ENCODE data around the gene CSH2.

DNA sequence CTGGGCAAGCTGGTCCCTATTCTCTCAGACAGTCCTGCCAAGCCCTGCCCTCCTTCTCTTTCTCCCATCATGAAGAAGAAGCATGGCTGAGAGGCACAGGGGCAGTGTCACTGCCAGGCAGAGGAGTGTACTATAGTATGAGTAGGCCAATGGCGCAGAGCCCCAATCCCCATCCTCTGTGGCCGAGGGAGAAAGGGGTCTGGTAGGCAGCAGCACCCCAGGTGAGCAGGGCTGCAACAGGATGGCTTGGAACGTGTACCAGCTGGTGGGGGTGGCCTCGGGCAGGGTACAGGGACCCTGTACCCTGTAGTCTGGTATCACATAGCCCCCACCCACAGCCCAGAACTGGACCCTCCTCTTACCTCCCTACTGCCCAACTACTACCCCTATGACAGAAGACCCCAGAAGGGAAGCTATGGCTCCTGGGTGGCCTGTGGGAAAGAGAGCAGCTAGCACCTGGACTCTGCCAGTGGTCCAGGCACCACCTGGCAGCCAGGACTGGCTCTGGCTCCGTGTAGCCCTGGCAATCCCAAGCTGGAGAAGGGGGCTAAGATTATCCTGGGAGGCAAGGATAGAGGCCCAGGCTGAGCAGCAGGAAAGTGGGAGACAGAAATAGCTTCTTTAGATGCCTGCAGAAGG is 35.4 kb downstream of the CSH2 start:
- TF ChIP-seq, protein P1, sequence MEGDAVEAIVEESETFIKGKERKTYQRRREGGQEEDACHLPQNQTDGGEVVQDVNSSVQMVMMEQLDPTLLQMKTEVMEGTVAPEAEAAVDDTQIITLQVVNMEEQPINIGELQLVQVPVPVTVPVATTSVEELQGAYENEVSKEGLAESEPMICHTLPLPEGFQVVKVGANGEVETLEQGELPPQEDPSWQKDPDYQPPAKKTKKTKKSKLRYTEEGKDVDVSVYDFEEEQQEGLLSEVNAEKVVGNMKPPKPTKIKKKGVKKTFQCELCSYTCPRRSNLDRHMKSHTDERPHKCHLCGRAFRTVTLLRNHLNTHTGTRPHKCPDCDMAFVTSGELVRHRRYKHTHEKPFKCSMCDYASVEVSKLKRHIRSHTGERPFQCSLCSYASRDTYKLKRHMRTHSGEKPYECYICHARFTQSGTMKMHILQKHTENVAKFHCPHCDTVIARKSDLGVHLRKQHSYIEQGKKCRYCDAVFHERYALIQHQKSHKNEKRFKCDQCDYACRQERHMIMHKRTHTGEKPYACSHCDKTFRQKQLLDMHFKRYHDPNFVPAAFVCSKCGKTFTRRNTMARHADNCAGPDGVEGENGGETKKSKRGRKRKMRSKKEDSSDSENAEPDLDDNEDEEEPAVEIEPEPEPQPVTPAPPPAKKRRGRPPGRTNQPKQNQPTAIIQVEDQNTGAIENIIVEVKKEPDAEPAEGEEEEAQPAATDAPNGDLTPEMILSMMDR (IDR thresholded peaks at IDR 0.05) = no peak
- TF ChIP-seq POLR2A (IDR thresholded peaks at IDR 0.05) = no peak

All from thyroid gland (tissue), 4 donors.